ENCODE results near the gene SORCS3. TPM values are rescaled to one million over a fixed set of nuclear protein-coding genes. Genes with fewer than 3 reads are reported as not detected.

SORCS3 gene
- total RNA-seq, 2 donors from 2014 or later, result 0.35 TPM; not detected in 1

- no peaks in the 10 kb centered on the region for H3K36me3 Mint-ChIP-seq (ENCODE audit: low read depth)
- ATAC-seq, result no peak
- H3K27me3 Mint-ChIP-seq, result peaks cover 5% of the 10 kb centered on the region
- H3K9me3 ChIP-seq (ENCODE audit: control insufficient read depth, low read length, poor library complexity, severe bottlenecking), result no peaks in the 10 kb centered on the region
- no peak overlapping the region for H3K27ac Mint-ChIP-seq
- DNase-seq, result no peak
- H3K4me1 Mint-ChIP-seq, result no peaks in the 10 kb centered on the region
- no peak overlapping the region for H3K4me3 Mint-ChIP-seq
These were observed 170.1 kb downstream of the SORCS3 start for GRCh38 chr10:104811166-104811565.

- H3K27ac Mint-ChIP-seq, result no peak overlapping the region
- no peaks in the 10 kb centered on the region for H3K9me3 ChIP-seq (ENCODE audit: control insufficient read depth, low read length, poor library complexity, severe bottlenecking)
These were observed 175.4 kb downstream of the SORCS3 start for GRCh38 chr10:104816501-104816900.

GRCh38 chr10:104819731-104820130, 178.6 kb downstream of the SORCS3 start:
- H3K4me1 Mint-ChIP-seq, result peaks cover 2% of the 10 kb centered on the region
- ATAC-seq (no peak), DNase-seq (no peak)
- H3K27me3 Mint-ChIP-seq, result peaks cover 6% of the 10 kb centered on the region
- no peaks in the 10 kb centered on the region for H3K9me3 ChIP-seq (ENCODE audit: control insufficient read depth, low read length, poor library complexity, severe bottlenecking)
- no peaks in the 10 kb centered on the region for H3K36me3 Mint-ChIP-seq (ENCODE audit: low read depth)
- H3K27ac Mint-ChIP-seq, result no peak overlapping the region
- no peak overlapping the region for H3K4me3 Mint-ChIP-seq

More at GRCh38 chr10:104816501-104816900, 175.4 kb downstream of the SORCS3 start:
- H3K4me3 Mint-ChIP-seq, result no peak overlapping the region
- peaks cover 2% of the 10 kb centered on the region for H3K4me1 Mint-ChIP-seq
- peaks cover under 1% of the 10 kb centered on the region for H3K27me3 Mint-ChIP-seq
- DNase-seq, result no peak
- H3K36me3 Mint-ChIP-seq (ENCODE audit: low read depth), result no peaks in the 10 kb centered on the region
- no peak for ATAC-seq

- Mint-ChIP-seq H3K4me3 (no peak overlapping the region), H3K27ac (no peak overlapping the region), H3K27me3 (peaks cover 6% of the 10 kb centered on the region), H3K4me1 (no peaks in the 10 kb centered on the region), H3K36me3 (ENCODE audit: low read depth) (no peaks in the 10 kb centered on the region)
- no peaks in the 10 kb centered on the region for H3K9me3 ChIP-seq (ENCODE audit: control insufficient read depth, low read length, poor library complexity, severe bottlenecking)
- no peak for DNase-seq
- ATAC-seq, result no peak
These were observed 181.0 kb downstream of the SORCS3 start for GRCh38 chr10:104822088-104822487.

- no peak overlapping the region for H3K4me3 Mint-ChIP-seq
- H3K36me3 Mint-ChIP-seq (ENCODE audit: low read depth), result no peaks in the 10 kb centered on the region
- H3K27ac Mint-ChIP-seq, result no peak overlapping the region
- H3K27me3 Mint-ChIP-seq, result peaks cover 6% of the 10 kb centered on the region
- no peaks in the 10 kb centered on the region for H3K9me3 ChIP-seq (ENCODE audit: control insufficient read depth, low read length, poor library complexity, severe bottlenecking)
- no peak for ATAC-seq
- no peaks in the 10 kb centered on the region for H3K4me1 Mint-ChIP-seq
- DNase-seq, result no peak
These were observed 183.4 kb downstream of the SORCS3 start for GRCh38 chr10:104824380-104825006.

GRCh38 chr10:104831272-104831671, 190.2 kb downstream of the SORCS3 start:
- Mint-ChIP-seq H3K27me3 (peaks cover 7% of the 10 kb centered on the region), H3K4me3 (no peak overlapping the region), H3K4me1 (no peaks in the 10 kb centered on the region), H3K36me3 (ENCODE audit: low read depth) (no peaks in the 10 kb centered on the region), H3K27ac (no peak overlapping the region)
- DNase-seq (no peak), ATAC-seq (no peak)
- no peaks in the 10 kb centered on the region for H3K9me3 ChIP-seq (ENCODE audit: control insufficient read depth, low read length, poor library complexity, severe bottlenecking)

GRCh38 chr10:104834580-104834979, 193.5 kb downstream of the SORCS3 start:
- Mint-ChIP-seq H3K27me3 (peaks cover 14% of the 10 kb centered on the region), H3K36me3 (ENCODE audit: low read depth) (no peaks in the 10 kb centered on the region), H3K27ac (no peak overlapping the region), H3K4me3 (no peak overlapping the region), H3K4me1 (no peaks in the 10 kb centered on the region)
- no peak for ATAC-seq
- no peak for DNase-seq
- H3K9me3 ChIP-seq (ENCODE audit: control insufficient read depth, low read length, poor library complexity, severe bottlenecking), result no peaks in the 10 kb centered on the region

- Mint-ChIP-seq H3K27ac (no peak overlapping the region), H3K36me3 (ENCODE audit: low read depth) (no peaks in the 10 kb centered on the region), H3K4me3 (no peak overlapping the region), H3K4me1 (no peaks in the 10 kb centered on the region), H3K27me3 (peaks cover 14% of the 10 kb centered on the region)
- no peak for ATAC-seq
- no peak for DNase-seq
- no peaks in the 10 kb centered on the region for H3K9me3 ChIP-seq (ENCODE audit: control insufficient read depth, low read length, poor library complexity, severe bottlenecking)
These were observed 194.3 kb downstream of the SORCS3 start for GRCh38 chr10:104835422-104835821.

- DNase-seq (no peak), ATAC-seq (no peak)
- Mint-ChIP-seq H3K4me1 (no peaks in the 10 kb centered on the region), H3K36me3 (ENCODE audit: low read depth) (no peaks in the 10 kb centered on the region), H3K4me3 (no peak overlapping the region), H3K27me3 (no peaks in the 10 kb centered on the region), H3K27ac (no peak overlapping the region)
- no peaks in the 10 kb centered on the region for H3K9me3 ChIP-seq (ENCODE audit: control insufficient read depth, low read length, poor library complexity, severe bottlenecking)
These were observed 201.6 kb downstream of the SORCS3 start for GRCh38 chr10:104842704-104843103.

- Mint-ChIP-seq H3K4me3 (no peak overlapping the region), H3K27ac (no peak overlapping the region), H3K36me3 (ENCODE audit: low read depth) (no peaks in the 10 kb centered on the region), H3K27me3 (peaks cover 7% of the 10 kb centered on the region), H3K4me1 (no peaks in the 10 kb centered on the region)
- DNase-seq, result no peak
- ATAC-seq, result no peak
- H3K9me3 ChIP-seq (ENCODE audit: control insufficient read depth, low read length, poor library complexity, severe bottlenecking), result no peaks in the 10 kb centered on the region
These were observed 203.0 kb downstream of the SORCS3 start for GRCh38 chr10:104844073-104844472.

- DNase-seq (no peak), ATAC-seq (no peak)
- no peaks in the 10 kb centered on the region for H3K36me3 Mint-ChIP-seq (ENCODE audit: low read depth)
- no peaks in the 10 kb centered on the region for H3K9me3 ChIP-seq (ENCODE audit: control insufficient read depth, low read length, poor library complexity, severe bottlenecking)
- no peaks in the 10 kb centered on the region for H3K4me1 Mint-ChIP-seq
- peaks cover 7% of the 10 kb centered on the region for H3K27me3 Mint-ChIP-seq
- H3K4me3 Mint-ChIP-seq, result no peak overlapping the region
- H3K27ac Mint-ChIP-seq, result no peak overlapping the region
These were observed 208.9 kb downstream of the SORCS3 start for GRCh38 chr10:104850023-104850422.

GRCh38 chr10:104867966-104868598, 227.0 kb downstream of the SORCS3 start:
- no peak for ATAC-seq
- no peak overlapping the region for H3K4me3 Mint-ChIP-seq
- H3K36me3 Mint-ChIP-seq (ENCODE audit: low read depth), result no peaks in the 10 kb centered on the region
- DNase-seq, result no peak
- H3K27ac Mint-ChIP-seq, result no peak overlapping the region
- no peaks in the 10 kb centered on the region for H3K9me3 ChIP-seq (ENCODE audit: control insufficient read depth, low read length, poor library complexity, severe bottlenecking)
- peaks cover 6% of the 10 kb centered on the region for H3K27me3 Mint-ChIP-seq
- no peaks in the 10 kb centered on the region for H3K4me1 Mint-ChIP-seq

GRCh38 chr10:104872691-104873090, 231.6 kb downstream of the SORCS3 start:
- Mint-ChIP-seq H3K36me3 (ENCODE audit: low read depth) (no peaks in the 10 kb centered on the region), H3K4me3 (no peak overlapping the region), H3K4me1 (no peaks in the 10 kb centered on the region), H3K27me3 (no peaks in the 10 kb centered on the region), H3K27ac (no peak overlapping the region)
- DNase-seq, result no peak
- no peak for ATAC-seq
- no peaks in the 10 kb centered on the region for H3K9me3 ChIP-seq (ENCODE audit: control insufficient read depth, low read length, poor library complexity, severe bottlenecking)

GRCh38 chr10:104873161-104873560, 232.1 kb downstream of the SORCS3 start:
- no peak for ATAC-seq
- Mint-ChIP-seq H3K4me3 (no peak overlapping the region), H3K4me1 (no peaks in the 10 kb centered on the region), H3K27ac (no peak overlapping the region), H3K27me3 (no peaks in the 10 kb centered on the region), H3K36me3 (ENCODE audit: low read depth) (no peaks in the 10 kb centered on the region)
- DNase-seq, result no peak
- no peaks in the 10 kb centered on the region for H3K9me3 ChIP-seq (ENCODE audit: control insufficient read depth, low read length, poor library complexity, severe bottlenecking)

Measured in T-helper 17 cell (primary cell).